Large intestine (tissue), 3 donors: ENCODE measurements around the gene GFPT2. TPM values are rescaled to one million over a fixed set of nuclear protein-coding genes. Genes with fewer than 3 reads are reported as not detected.

Source experiments
- DNase-seq, 2 donors: peaks; one replicate each; pipeline versions ENCODE4 v3.0.0 to v3.0.0-alpha.2; 2013
- H3K27ac ChIP-seq: one replicate; pipeline ENCODE4 v1.5.1; 2013; ENCODE audit warnings: low read length
- H3K27me3 ChIP-seq: 2 replicates; pipeline ENCODE4 v1.6.1; 2013; ENCODE audit warnings: low read length; ENCODE audit not compliant: control insufficient read depth, insufficient read depth
- H3K36me3 ChIP-seq: 2 replicates; pipeline ENCODE4 v1.6.1; 2013; ENCODE audit warnings: low read length; ENCODE audit not compliant: control insufficient read depth, insufficient read depth
- H3K4me1 ChIP-seq: one replicate; pipeline ENCODE4 v1.6.1; 2013; ENCODE audit warnings: low read length; ENCODE audit not compliant: control insufficient read depth, insufficient read depth
- H3K4me3 ChIP-seq: one replicate; pipeline ENCODE4 v1.5.1; 2013; ENCODE audit warnings: low read length
- H3K9me3 ChIP-seq: one replicate; pipeline ENCODE4 v1.6.1; 2013; ENCODE audit warnings: mild to moderate bottlenecking, low read depth, low read length, moderate library complexity; ENCODE audit not compliant: control insufficient read depth
- WGBS: methylation state at CpG from one replicate; pipeline ENCODE4 v1.1.5; 2013; ENCODE audit warnings: low lambda C conversion rate; ENCODE audit not compliant: insufficient coverage; 5-methylcytosine and 5-hydroxymethylcytosine counted together
- polyA plus RNA-seq: library from polyadenylated mRNA; unstranded; fragments of 120-200 nt; gene quantifications from one replicate; pipeline ENCODE4 v1.2.1, GENCODE V29; 2013

GFPT2 gene
- polyA plus RNA-seq, 1 donor: 5.8 TPM

DNA sequence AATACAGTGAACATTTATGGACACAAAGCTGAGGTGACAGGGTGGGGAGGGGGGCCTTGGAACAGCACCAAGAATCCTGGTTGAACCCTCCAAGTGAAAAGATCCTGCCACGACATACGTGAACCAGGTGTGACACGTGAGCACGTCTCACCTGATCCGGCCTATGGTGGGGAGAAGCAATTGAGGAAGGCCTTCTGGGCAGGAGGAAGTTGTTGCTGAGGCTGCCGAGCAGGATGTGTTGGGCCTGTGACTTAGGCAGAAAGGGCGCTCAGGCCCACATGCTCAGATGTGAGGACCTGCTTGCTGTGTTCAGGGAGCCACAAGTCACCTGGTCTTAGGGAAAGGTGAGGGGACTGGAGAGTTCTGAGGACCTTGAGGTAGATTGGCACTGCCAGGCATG, 58.7 kb downstream of the GFPT2 start:
- Histone ChIP-seq H3K9me3 (no peaks in the 10 kb centered on the region), H3K4me3 (no peak overlapping the region), H3K4me1 (peaks cover 14% of the 10 kb centered on the region), H3K36me3 (no peaks in the 10 kb centered on the region), H3K27me3 (no peaks in the 10 kb centered on the region), H3K27ac (no peak overlapping the region)
- no CpG with 5 or more reads among the region's 7 CpGs for WGBS
- no peak for DNase-seq

DNA sequence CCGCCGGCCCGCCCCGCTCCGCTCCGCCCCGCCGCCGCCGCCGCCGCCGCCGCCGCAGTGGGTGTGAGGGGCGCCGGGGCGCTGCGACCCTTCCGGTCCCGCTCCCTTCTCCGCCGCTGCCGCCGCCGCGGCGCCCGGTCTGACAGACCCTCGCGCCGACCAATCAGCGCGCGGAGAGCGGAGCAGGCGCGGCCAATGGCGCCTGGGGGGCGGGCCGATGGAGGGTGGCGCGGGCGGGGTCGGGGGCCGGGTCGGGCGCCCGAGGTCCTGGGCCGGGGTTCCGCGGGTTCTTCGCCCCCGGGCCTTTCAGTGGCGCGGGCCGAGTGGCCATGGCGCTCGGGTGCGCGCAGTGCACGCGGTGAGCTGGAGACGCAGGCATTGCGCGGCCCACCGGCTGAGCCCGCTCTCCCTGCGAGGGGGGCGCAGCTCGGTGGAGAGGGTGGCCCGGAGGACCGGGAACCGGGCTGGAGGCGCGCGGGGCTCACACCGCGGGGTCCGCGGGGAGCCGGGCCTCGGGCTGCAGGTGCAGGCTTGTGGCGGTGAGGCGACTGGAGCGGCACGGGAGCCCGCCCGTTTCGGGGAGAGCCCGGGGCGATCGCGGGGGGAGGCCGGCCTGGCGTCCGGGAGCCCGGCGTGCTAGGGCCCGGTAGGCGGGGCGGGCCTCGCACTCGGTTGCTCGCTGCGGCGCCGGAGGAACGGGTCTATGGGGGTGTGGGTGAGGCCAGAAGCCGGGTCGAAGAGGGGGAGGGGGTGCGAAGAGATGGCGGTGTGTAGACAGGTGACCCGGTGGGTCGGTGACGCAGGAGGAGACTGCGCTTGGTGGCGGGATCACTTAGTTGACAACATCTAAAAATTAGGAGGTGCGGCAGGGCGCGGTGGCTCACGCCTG, 60.9 kb downstream of the GFPT2 start, which contains the start of gene MAPK9:
TSS of gene MAPK9 (minus strand) at position 141 of the 889 bp plus-strand sequence. CDS start 11,522 bp downstream, outside the sequence.
- no CpG with 5 or more reads among the region's 122 CpGs for WGBS
- H3K27me3 ChIP-seq: no peaks in the 10 kb centered on the region
- H3K36me3 ChIP-seq: no peaks in the 10 kb centered on the region
- H3K27ac ChIP-seq: peak within 1 kb of the TSS; percentile 65
- peak; percentile 80 to 89 for DNase-seq
- no peaks in the 10 kb centered on the region for H3K9me3 ChIP-seq
- H3K4me1 ChIP-seq: peaks cover 14% of the 10 kb centered on the region
- peak within 1 kb of the TSS; percentile 64 for H3K4me3 ChIP-seq

DNA sequence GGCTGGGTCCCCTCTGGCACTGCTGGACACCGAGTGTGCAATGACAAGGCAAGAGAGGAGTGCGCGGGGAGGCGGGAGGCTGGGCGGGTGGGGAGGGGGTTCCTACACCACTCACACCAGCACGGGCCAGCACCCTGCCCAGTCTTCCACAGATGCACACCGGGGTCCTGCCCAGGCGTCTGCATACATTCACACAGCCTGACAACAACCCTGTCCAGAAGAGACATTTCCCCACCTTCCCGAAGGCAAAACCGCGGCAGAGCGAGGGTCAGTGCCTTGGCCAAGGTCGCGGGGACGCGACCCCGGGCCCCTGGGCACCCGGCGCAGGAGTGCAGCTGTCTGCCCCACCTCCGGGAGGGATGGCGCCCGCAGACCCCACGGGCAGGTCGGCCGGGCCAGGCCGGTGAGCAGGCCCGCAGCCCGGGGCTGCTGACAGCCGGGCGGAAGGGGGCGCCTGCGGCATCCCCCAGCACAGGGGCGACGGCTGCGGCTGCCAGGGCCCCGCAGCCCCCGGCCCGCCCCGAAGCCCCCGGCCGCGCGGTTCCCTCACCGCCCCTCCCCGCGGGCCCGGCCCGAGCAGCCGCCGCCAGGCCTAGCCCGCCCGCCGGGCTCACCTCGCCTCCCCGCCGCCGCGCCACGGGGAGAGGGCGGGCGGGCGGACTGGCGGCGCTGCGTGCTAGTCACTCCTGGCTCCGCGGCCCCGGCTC, 61.7 kb downstream of the GFPT2 start:
- peak; percentile 12 to 20 for DNase-seq
- Histone ChIP-seq H3K9me3 (no peaks in the 10 kb centered on the region), H3K4me1 (peaks cover 14% of the 10 kb centered on the region), H3K27ac (no peak overlapping the region), H3K27me3 (no peaks in the 10 kb centered on the region), H3K4me3 (peak overlapping the region; percentile 58), H3K36me3 (peaks cover 3% of the 10 kb centered on the region)
- WGBS: no CpG with 5 or more reads among the region's 68 CpGs

DNA sequence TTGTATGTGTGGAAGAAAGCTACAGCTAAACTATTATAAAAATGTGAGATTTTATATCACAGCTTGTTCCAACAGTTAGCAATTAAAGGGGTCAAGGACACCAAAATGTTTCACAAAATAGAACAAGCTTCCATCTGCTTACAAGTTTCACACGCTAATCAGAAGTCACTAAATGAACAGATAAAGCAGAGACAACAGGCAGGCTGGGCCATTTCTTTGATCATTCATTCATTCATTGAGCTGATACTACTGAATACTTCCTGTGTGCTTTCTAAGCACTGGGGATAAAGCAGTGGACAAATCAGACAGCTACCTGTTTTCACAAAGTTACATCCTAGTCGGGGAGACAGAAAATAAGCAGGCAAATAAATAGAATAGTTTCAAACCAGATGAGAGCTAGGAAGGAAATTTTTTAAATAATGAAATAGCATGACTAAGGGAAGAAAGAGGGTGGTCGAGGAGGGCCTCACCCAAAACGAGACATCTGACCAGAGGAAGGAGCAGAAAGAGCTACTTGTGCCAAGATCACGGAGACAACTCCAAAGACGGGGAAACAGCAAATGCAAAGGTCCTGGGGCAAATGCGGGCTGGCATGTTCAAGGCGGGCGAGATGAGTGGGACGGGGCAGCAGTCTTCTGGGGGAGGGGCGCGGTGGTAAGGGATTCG, 62.4 kb downstream of the GFPT2 start:
- no peak for DNase-seq
- no peak overlapping the region for H3K27ac ChIP-seq
- H3K4me1 ChIP-seq: peaks cover 14% of the 10 kb centered on the region
- H3K36me3 ChIP-seq: peaks cover 4% of the 10 kb centered on the region
- H3K9me3 ChIP-seq: no peaks in the 10 kb centered on the region
- H3K4me3 ChIP-seq: peak overlapping the region; percentile 58
- H3K27me3 ChIP-seq: no peaks in the 10 kb centered on the region
- no CpG with 5 or more reads among the region's 13 CpGs for WGBS

- Histone ChIP-seq H3K9me3 (no peaks in the 10 kb centered on the region), H3K4me3 (no peak overlapping the region), H3K27ac (no peak overlapping the region), H3K4me1 (peaks cover 14% of the 10 kb centered on the region), H3K36me3 (peaks cover 7% of the 10 kb centered on the region), H3K27me3 (no peaks in the 10 kb centered on the region)
- 82% methylated on average over 2 of the region's 5 CpGs for WGBS
- no peak for DNase-seq
Measured at GRCh38 chr5:180289966-180290365, 63.2 kb downstream of the GFPT2 start.

- Histone ChIP-seq H3K36me3 (peaks cover 8% of the 10 kb centered on the region), H3K27me3 (no peaks in the 10 kb centered on the region), H3K27ac (no peak overlapping the region), H3K9me3 (no peaks in the 10 kb centered on the region), H3K4me1 (peaks cover 14% of the 10 kb centered on the region), H3K4me3 (no peak overlapping the region)
- no CpG with 5 or more reads among the region's 3 CpGs for WGBS
- no peak for DNase-seq
Measured at GRCh38 chr5:180289433-180289832, 63.7 kb downstream of the GFPT2 start.

- Histone ChIP-seq H3K4me1 (peaks cover 9% of the 10 kb centered on the region), H3K36me3 (peaks cover 13% of the 10 kb centered on the region), H3K4me3 (no peak overlapping the region), H3K27ac (no peak overlapping the region), H3K27me3 (no peaks in the 10 kb centered on the region), H3K9me3 (no peaks in the 10 kb centered on the region)
- DNase-seq: no peak
- WGBS: no CpG with 5 or more reads among the region's 7 CpGs
Measured at GRCh38 chr5:180287868-180288267, 65.3 kb downstream of the GFPT2 start.

DNA sequence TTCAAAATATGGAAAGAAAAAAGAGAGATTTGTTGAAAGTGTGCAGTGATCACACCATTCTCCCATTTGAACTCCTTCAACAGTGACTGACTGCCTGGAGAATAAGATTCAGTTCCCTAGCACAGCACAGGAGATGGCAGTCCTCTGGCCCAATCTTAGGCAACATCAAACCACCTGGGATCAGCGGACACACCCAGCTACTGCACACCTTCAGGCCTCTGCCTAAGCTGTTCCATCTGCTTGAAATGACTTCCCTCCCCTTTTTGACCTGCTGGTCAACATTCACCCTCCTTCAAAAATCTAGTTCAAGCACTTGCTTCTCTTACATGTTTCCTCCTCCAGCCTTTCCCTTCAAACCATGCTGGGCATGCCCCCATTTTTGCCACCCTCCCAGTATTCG, 65.7 kb downstream of the GFPT2 start:
- Histone ChIP-seq H3K9me3 (no peaks in the 10 kb centered on the region), H3K27me3 (no peaks in the 10 kb centered on the region), H3K4me1 (peaks cover 9% of the 10 kb centered on the region), H3K36me3 (peaks cover 16% of the 10 kb centered on the region), H3K4me3 (no peak overlapping the region), H3K27ac (no peak overlapping the region)
- no peak for DNase-seq
- 100% methylated on average over 1 of the region's 2 CpGs for WGBS

GRCh38 chr5:180284149-180284548, 69.0 kb downstream of the GFPT2 start:
- 93% methylated on average over 3 of the region's 10 CpGs for WGBS
- H3K4me1 ChIP-seq: no peaks in the 10 kb centered on the region
- H3K36me3 ChIP-seq: peaks cover 37% of the 10 kb centered on the region
- no peaks in the 10 kb centered on the region for H3K27me3 ChIP-seq
- no peak for DNase-seq
- no peak overlapping the region for H3K4me3 ChIP-seq
- H3K27ac ChIP-seq: no peak overlapping the region
- H3K9me3 ChIP-seq: peaks cover 3% of the 10 kb centered on the region

GRCh38 chr5:180283026-180283615, 70.0 kb downstream of the GFPT2 start:
- H3K4me1 ChIP-seq: no peaks in the 10 kb centered on the region
- no CpG with 5 or more reads among the region's 10 CpGs for WGBS
- H3K9me3 ChIP-seq: peaks cover 3% of the 10 kb centered on the region
- no peak overlapping the region for H3K4me3 ChIP-seq
- H3K36me3 ChIP-seq: peaks cover 42% of the 10 kb centered on the region
- no peaks in the 10 kb centered on the region for H3K27me3 ChIP-seq
- no peak for DNase-seq
- H3K27ac ChIP-seq: no peak overlapping the region
